Heart left ventricle (tissue), 16 donors: ENCODE measurements around the gene PFKFB4. TPM values are rescaled to one million over a fixed set of nuclear protein-coding genes. Genes with fewer than 3 reads are reported as not detected.

Experiments used
- ATAC-seq, 4 donors: fragments of 200-7000 bp; cut with Tn5 transposase; one replicate each; pipeline ENCODE4 v1.9.1; 2020 to 2022; ENCODE audit warnings: moderate library complexity in 4 of 4, mild to moderate bottlenecking in 3 of 4, moderate number of reproducible peaks in 1 of 4
- DNase-seq, 5 donors: peaks; one replicate each; pipeline ENCODE4 v3.0.0-alpha.2; 2020
- H3K27ac ChIP-seq, 12 donors: fragments of 200-600 bp; sonication (generic) in 4 of 12; one replicate each; pipeline versions ENCODE4 v1.5.0 to v1.8.0; 2016 to 2022; ENCODE audit warnings: mild to moderate bottlenecking in 2 of 12
- H3K27me3 ChIP-seq, 9 donors: fragments of 200-600 bp; sonication (generic) in 2 of 9; one replicate each; pipeline versions ENCODE4 v1.5.1 to v1.8.0; 2016 to 2022; ENCODE audit warnings: mild to moderate bottlenecking in 3 of 9
- H3K36me3 ChIP-seq, 9 donors: fragments of 200-600 bp; sonication (generic) in 2 of 9; one replicate each; pipeline versions ENCODE4 v1.5.0 to v1.8.0; 2018 to 2022; ENCODE audit warnings: mild to moderate bottlenecking in 2 of 9
- H3K4me1 ChIP-seq, 12 donors: fragments of 200-600 bp; sonication (generic) in 4 of 12; one replicate each; pipeline versions ENCODE4 v1.5.0 to v1.8.0; 2016 to 2022; ENCODE audit warnings: mild to moderate bottlenecking in 3 of 12
- H3K4me3 ChIP-seq, 12 donors: fragments of 200-600 bp; sonication (generic) in 4 of 12; one replicate each; pipeline versions ENCODE4 v1.5.0 to v1.8.0; 2017 to 2022; ENCODE audit warnings: mild to moderate bottlenecking in 9 of 12, moderate library complexity in 4 of 12
- H3K9me3 ChIP-seq, 12 donors: fragments of 200-600 bp; sonication (generic) in 4 of 12; one replicate each; pipeline versions ENCODE4 v1.5.0 to v1.8.0; 2016 to 2022; ENCODE audit warnings: mild to moderate bottlenecking in 1 of 12
- POLR2A ChIP-seq, 2 donors: fragments of 450-650 bp; IDR thresholded peaks; one replicate each; pipeline ENCODE4 v1.6.1; 2017; ENCODE audit warnings: antibody characterized with exemption in 2 of 2, mild to moderate bottlenecking in 2 of 2, moderate library complexity in 2 of 2
- WGBS, 4 donors: extraction: QIAGEN DNeasy Blood & Tissue Kit in 2 of 4; methylation state at CpG; one replicate each; pipeline versions ENCODE4 v1.1.5 to v1.1.7; 2013 to 2018; 5-methylcytosine and 5-hydroxymethylcytosine counted together
- intact Hi-C, 10 donors: fragments of 100-400 bp; cut with DNase I; formaldehyde crosslinking; loops; one replicate each; pipeline versions ENCODE4 v1.11.1 to v1.14.2; 2022
- polyA plus RNA-seq, 2 donors: library from polyadenylated mRNA; stranded (reverse); fragments of 200-250 nt; gene quantifications; one replicate each; pipeline ENCODE4 v1.2.3, GENCODE V29; 2013
- total RNA-seq, 9 donors: library from RNA; depleted of rRNA in 2 of 9; stranded (reverse); fragments of >200 nt in 2 of 9; fragmentation: NEBNext Ultra II Directional in 3 of 9; extraction: Animal tissue kit (Norgen Biotek cat#: 25700) in 3 of 9; gene quantifications; one replicate each; pipeline versions ENCODE4 v1.1.0 to v1.2.4, GENCODE V29; 2016 to 2023
- TF ChIP-seq, protein P1 (sequence below), 12 donors: fragments of 200-600 bp; sonication (generic) in 4 of 12; IDR thresholded peaks; one replicate each; pipeline versions ENCODE4 v1.5.0 to v1.8.0; 2018 to 2022; ENCODE audit warnings: antibody characterized with exemption in 12 of 12, mild to moderate bottlenecking in 5 of 12
- donor health status: ischemic (EF 13 %, LVEDD 7.1; RV severe dilation, severe dysfunction).
- donor health status: healthy with polysubstance abuse.
- donor health status: DM: no; HTN: yes; CAD: no.
- donor health status: DM: no; HTN: no; CAD: no.
- donor health status: ischemic (EF 25% LVEDD 6.9; RV normal size, moderate dysfunction).
- donor health status: ischemic (EF 25% LVEDD 5.7; RV mildly dilated, moderate dysfunction).
- donor health status: healthy.
- donor health status: DM: yes; HTN: yes; CAD: no.
- donor health status: ischemic (EF 35%, LVEDD 5.7; RV mildly dilated, moderate dysfunction).
- donor health status: nonischemic (EF 11% LVEDD 7.7; RV severe dilation, severe dysfunction).
- donor health status: DM: yes; HTN: yes; CAD: no.
- donor health status: PGD.
- donor health status: ischemic (EF 29% LVEDD 5.4; RV normal size, mild dysfunction).
- donor health status: nonischemic (EF 23%, LVEDD 6.1; RV moderate dilation, normal function).

The PFKFB4 gene
- total and polyA plus RNA-seq, 11 donors = 0.44 to 9.1 (median 1.2) TPM

DNA sequence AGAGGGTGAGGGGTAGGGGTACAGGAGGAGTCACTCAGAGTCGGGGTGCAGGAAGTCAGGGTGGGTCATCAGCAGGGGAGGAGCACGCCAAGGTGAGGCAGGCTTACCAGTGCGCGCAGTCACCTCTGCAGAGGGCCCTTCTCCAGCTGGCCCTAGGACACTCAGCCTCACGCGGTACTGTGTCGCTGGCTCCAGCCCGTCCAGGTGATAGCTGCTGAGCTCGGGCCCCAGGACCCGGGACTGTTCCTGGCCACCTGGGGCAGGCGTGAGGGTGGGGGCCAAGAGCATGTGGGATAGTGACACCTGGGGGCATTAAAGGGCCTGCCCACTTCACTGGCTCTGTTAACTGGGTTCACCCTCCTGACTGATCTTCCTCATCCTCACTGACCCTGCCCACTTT, 31.1 kb upstream of the PFKFB4 start:
- H3K27ac ChIP-seq = no peak overlapping the region
- peaks cover 0 to 19% (median 0%) of the 10 kb centered on the region in 9 donors for H3K36me3 ChIP-seq
- DNase-seq = no peak
- whole genome bisulfite sequencing, 4 donors = 65 to 88% (median 84%) methylated on average over 5 to 11 of the region's 11 CpGs
- no peaks in the 10 kb centered on the region for H3K9me3 ChIP-seq
- H3K27me3 ChIP-seq = no peaks in the 10 kb centered on the region
- no peak overlapping the region for H3K4me3 ChIP-seq
- no peaks in the 10 kb centered on the region for H3K4me1 ChIP-seq
- TF ChIP-seq, protein P1, sequence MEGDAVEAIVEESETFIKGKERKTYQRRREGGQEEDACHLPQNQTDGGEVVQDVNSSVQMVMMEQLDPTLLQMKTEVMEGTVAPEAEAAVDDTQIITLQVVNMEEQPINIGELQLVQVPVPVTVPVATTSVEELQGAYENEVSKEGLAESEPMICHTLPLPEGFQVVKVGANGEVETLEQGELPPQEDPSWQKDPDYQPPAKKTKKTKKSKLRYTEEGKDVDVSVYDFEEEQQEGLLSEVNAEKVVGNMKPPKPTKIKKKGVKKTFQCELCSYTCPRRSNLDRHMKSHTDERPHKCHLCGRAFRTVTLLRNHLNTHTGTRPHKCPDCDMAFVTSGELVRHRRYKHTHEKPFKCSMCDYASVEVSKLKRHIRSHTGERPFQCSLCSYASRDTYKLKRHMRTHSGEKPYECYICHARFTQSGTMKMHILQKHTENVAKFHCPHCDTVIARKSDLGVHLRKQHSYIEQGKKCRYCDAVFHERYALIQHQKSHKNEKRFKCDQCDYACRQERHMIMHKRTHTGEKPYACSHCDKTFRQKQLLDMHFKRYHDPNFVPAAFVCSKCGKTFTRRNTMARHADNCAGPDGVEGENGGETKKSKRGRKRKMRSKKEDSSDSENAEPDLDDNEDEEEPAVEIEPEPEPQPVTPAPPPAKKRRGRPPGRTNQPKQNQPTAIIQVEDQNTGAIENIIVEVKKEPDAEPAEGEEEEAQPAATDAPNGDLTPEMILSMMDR (IDR thresholded peaks at IDR 0.05) = no peak
- no peak for ATAC-seq
- intact Hi-C loops = no loop called here

DNA sequence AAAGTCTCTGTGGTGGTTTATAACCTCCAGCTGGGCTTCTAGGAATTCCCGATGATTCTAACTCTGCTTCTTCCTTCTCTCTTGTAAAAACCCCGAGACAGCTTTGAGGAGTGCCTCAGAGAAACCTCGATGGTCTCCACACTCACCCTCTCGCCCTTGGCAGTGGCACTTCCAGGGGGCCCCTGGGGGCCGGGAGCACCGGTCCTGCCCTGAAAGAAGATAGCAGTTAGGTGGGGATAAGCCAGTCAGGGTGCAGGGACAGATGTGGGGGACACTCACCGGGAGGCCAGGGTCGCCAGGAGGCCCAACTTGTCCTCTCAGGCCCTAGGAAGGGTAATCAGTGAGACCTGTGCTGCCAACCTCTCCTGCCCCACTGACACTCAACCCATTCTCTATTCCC, 28.8 kb upstream of the PFKFB4 start:
- Histone ChIP-seq H3K9me3 (no peaks in the 10 kb centered on the region), H3K36me3 (peaks cover 0 to 19% (median 3%) of the 10 kb centered on the region in 9 donors), H3K27me3 (no peaks in the 10 kb centered on the region), H3K27ac (no peak overlapping the region), H3K4me1 (no peaks in the 10 kb centered on the region), H3K4me3 (no peak overlapping the region)
- DNase-seq = no peak
- 81 to 91% (median 87%) methylated on average over 8 of the region's 8 CpGs for WGBS, 4 donors
- no peak for TF ChIP-seq POLR2A (IDR thresholded peaks at IDR 0.05)
- TF ChIP-seq, protein P1 (IDR thresholded peaks at IDR 0.05) = no peak
- ATAC-seq = no peak
- intact Hi-C loops = no loop called here

DNA sequence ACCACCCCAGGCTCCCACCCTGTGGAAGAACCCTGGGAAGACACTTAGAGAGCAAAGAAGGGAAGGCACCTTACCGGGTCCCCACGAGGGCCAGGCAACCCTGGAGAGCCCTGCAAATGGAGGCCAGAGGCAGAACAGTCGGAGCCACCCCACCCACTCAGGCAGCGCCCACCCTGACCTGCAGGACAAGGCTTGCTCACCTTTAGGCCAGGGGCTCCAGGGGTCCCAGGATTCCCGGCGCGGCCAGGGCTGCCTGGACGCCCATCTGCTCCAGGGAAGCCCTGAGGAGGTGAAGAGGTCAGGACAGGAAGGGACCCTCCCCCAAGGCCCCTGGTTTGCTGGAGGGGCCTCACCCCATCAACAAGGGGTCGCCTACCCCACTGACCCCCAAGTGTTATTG, 28.2 kb upstream of the PFKFB4 start:
- Histone ChIP-seq H3K9me3 (no peaks in the 10 kb centered on the region), H3K4me1 (no peaks in the 10 kb centered on the region), H3K4me3 (no peak overlapping the region), H3K27me3 (no peaks in the 10 kb centered on the region), H3K36me3 (peaks cover 0 to 17% (median 3%) of the 10 kb centered on the region in 9 donors), H3K27ac (no peak overlapping the region)
- 82 to 92% (median 90%) methylated on average over 5 to 9 of the region's 9 CpGs for WGBS, 4 donors
- DNase-seq (no peak), ATAC-seq (no peak)
- TF ChIP-seq POLR2A (IDR thresholded peaks at IDR 0.05) = no peak
- TF ChIP-seq, protein P1 (IDR thresholded peaks at IDR 0.05) = no peak
- intact Hi-C loops = no loop called here

DNA sequence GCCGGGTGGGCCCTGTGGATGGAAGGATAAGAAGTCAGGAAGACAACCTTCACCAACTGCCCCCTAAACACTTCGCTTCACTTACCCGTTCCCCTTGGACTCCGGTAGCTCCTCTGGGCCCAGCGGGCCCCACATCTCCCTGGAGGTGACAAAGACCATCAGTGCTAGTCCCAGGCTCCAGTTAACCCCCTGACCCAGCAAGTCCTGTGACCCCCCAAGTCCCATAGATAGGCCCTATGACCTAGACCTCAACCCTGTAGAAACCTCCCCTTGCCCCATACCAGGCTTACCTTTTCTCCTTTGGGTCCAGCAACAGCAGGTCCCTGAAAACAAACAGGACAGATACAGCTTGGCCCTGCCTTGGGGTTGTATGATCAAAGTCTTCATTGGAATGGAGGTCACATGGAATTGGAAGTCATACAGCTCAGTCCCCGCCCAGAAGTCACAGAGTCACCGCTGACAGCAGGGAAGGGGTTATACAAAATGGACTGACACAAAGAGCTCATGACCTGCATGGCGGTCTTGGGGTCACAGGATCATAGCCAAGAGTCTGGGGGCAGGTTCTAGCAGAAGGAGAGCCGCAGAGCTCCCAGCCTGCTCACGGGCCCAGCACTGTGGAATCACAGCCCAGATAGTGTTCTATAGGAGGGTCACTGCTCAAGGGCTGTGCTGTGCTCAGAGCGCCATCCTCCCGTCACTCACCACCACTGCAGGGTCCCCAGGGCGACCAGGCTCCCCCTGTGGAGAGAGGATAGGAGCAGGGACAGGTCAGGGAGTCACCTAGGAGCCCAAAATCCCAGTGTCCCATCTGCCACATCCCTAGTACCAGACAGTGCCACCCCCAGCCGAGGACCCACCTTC, 25.2 kb upstream of the PFKFB4 start:
- TF ChIP-seq, protein P1 (IDR thresholded peaks at IDR 0.05) = no peak
- no peak for TF ChIP-seq POLR2A (IDR thresholded peaks at IDR 0.05)
- intact Hi-C loops = no loop called here
- H3K4me1 ChIP-seq = no peaks in the 10 kb centered on the region
- WGBS, 4 donors = 93 to 96% (median 94%) methylated on average over 11 to 14 of the region's 14 CpGs
- H3K4me3 ChIP-seq = no peak overlapping the region
- H3K36me3 ChIP-seq = peaks cover 0 to 31% (median 2%) of the 10 kb centered on the region in 9 donors
- no peak for DNase-seq
- no peak for ATAC-seq
- no peaks in the 10 kb centered on the region for H3K27me3 ChIP-seq
- no peak overlapping the region for H3K27ac ChIP-seq
- H3K9me3 ChIP-seq = no peaks in the 10 kb centered on the region
